Endometrium (tissue), 2 donors: ENCODE results near the gene TTC14.
"Not testable (repeated sequence)": the region's sequence is repeated elsewhere in the genome, so short reads cannot be mapped to it uniquely, and the experiment has no call there.

Experiments
- FAIRE-seq: peaks from 2 replicates; lab custom pipeline; 2012; peaks lifted over from hg19 to GRCh38; lab: Jason Lieb, UNC
- donor health status: control.
- donor health status: control.

The TTC14 gene, protein sequence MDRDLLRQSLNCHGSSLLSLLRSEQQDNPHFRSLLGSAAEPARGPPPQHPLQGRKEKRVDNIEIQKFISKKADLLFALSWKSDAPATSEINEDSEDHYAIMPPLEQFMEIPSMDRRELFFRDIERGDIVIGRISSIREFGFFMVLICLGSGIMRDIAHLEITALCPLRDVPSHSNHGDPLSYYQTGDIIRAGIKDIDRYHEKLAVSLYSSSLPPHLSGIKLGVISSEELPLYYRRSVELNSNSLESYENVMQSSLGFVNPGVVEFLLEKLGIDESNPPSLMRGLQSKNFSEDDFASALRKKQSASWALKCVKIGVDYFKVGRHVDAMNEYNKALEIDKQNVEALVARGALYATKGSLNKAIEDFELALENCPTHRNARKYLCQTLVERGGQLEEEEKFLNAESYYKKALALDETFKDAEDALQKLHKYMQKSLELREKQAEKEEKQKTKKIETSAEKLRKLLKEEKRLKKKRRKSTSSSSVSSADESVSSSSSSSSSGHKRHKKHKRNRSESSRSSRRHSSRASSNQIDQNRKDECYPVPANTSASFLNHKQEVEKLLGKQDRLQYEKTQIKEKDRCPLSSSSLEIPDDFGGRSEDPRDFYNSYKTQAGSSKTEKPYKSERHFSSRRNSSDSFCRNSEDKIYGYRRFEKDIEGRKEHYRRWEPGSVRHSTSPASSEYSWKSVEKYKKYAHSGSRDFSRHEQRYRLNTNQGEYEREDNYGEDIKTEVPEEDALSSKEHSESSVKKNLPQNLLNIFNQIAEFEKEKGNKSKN

GRCh38 chr3:180601688-180602666 is at the start of gene TTC14:
TTC14 (plus strand) TSS chr3:180602163; CDS start chr3:180602262, 99 bp downstream.
- peak; percentile 87 for FAIRE-seq

- no peak for FAIRE-seq
Observed at GRCh38 chr3:180563406-180563805, 38.6 kb upstream of the TTC14 start.

- FAIRE-seq, result no peak
Observed at GRCh38 chr3:180564676-180565075, 37.3 kb upstream of the TTC14 start.

DNA sequence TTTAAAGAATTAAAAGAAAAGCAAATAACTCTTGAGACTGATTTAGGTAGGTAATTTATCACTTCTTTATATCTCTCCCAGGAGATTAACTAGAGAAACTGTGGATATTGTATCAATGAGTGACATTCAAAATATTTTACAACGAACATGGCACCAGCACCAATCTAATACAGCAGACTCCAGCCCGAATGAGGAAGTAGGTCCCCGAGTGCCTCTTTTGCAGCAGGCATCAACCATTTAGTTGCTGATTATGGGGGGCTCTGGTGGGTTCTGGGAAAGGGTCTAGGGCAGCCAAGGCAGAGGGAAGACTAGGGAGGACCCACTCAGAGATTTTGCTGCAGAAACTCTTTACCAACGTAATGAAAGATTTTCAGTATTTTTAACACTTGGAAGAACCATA is 31.7 kb upstream of the TTC14 start:
- FAIRE-seq, result no peak

DNA sequence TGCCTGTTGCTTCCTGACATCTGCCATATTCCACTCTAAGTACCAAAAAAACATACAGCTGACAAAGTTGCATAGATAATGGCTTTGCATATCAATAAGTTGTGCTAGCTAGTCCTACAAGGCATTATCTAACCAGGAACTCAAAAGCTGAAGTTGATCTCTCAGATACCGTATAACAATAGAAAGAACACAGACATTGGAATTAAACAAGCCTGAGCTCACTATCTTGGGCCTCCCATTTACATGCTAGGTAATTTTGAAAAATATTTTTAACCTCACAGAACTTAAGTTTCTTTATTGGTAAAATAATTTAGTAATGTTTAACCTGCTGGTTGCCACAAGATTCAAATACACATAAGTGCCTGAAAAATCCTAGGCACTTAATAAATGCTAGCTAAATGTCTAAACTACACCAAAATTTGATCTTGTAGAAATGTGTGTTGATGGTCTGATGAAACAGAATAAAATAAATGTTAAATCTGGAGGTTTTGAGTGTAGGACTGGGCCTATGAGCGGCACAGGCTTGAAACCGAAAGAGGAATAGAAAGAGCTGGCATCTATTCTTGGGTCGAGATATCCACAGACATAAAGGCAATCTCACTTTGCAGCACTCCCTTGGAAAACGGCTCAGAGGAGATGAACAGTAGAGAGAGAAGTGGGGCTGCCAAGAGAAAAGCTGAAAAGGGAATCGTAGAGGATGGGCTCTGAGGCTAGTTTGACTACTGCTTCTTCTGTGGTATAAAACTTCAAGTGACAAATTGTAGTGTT is 29.9 kb upstream of the TTC14 start:
- FAIRE-seq, result no peak

- no peak for FAIRE-seq
Observed at GRCh38 chr3:180575571-180575970, 26.4 kb upstream of the TTC14 start.

DNA sequence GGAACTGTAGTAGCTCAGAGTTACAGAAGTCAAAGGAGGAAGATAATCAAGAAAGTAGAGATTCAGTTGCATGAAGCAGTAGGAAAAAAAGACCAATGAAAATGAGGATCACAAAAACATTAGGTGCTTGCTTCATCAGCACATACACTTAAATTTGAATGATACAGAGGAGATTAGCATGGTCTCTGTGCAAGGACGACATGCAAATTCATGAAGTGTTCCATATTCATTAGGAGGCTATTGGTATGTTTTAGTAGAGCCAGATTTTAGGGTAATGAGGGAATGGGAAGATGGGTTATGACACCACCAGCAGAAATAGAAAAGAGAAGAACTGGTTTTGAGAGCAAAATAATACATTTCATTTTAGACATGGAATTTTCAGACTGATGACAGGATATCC is 21.0 kb upstream of the TTC14 start:
- no peak for FAIRE-seq

- no peak for FAIRE-seq
Observed at GRCh38 chr3:180590396-180590795, 11.6 kb upstream of the TTC14 start.

DNA sequence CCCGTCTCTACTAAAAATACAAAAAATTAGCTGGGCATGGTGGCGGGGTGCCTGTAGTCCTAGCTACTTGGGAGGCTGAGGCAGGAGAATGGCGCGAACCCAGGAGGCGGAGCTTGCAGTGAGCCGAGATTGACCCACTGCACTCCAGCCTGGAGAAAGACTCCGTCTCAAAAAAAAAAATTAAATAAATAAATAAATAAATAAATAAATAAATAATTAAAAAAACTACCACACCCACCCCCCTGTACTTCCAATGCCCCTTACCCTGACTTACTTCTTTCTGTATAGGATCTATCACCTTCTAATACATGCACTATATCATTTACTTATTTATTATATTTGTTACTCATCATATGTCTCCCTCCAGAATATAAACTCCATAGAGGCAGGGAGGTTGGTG is 8.3 kb upstream of the TTC14 start:
- not testable (repeated sequence) for FAIRE-seq

DNA sequence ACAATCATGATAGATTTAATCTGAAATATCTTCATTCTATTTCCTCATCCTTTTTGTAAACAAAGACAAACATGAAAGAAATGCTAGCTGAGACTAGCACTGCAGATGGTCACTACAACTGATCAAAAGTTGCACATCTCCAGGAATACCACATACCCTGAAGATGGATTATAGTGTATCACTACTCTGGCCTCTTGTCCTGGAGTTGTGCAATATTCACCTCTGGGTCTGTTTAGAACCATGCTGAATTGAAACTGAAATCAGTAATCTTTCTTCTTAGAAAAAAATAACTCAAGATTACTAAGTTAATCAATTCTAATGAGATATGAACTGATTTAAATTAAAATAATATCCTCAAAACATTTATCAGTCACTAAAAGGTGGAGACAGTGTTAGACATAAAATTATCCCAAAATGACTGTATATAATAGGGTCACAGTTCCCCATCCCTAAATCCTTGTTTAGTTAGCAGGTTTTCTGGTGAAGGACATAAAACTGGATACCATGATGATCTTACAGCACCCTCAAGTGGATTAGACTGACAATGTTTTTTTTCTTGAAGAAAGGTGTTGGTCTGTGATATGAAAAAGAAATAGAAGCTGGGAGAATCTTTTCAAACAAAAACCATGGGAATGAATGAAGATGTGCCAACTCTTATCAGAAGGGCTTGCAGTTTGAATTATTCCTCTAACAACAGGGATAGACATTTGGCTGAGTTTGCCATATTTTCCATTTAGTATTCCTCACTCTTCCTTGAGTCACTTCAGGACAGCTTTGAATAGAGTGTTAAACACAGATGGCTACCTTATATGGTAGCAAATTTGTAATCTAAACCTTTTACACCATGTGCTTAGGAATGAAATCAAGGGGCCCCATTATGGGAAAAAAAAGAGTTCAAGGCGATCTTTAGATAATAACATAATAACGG is 7.1 kb upstream of the TTC14 start:
- no peak for FAIRE-seq

DNA sequence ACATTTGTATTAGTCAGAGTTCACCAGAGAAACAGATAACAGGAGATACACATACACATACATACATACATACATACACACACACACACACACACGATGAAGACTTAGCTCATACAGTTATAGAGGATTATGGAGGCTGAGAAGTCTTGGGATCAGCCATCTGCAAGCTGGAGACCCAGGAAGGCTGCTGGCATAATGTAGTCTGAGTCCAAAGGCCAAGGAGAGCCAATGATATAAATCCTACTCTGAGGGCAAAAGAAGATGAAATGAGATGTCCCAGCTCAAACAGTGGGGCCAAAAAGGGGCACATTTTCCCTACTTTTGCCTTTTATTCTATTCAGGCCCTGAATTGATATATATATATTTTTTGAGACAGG is 6.4 kb upstream of the TTC14 start:
- no peak for FAIRE-seq

GRCh38 chr3:180600473-180600872 is 1.5 kb upstream of the TTC14 start:
- FAIRE-seq, result no peak

DNA sequence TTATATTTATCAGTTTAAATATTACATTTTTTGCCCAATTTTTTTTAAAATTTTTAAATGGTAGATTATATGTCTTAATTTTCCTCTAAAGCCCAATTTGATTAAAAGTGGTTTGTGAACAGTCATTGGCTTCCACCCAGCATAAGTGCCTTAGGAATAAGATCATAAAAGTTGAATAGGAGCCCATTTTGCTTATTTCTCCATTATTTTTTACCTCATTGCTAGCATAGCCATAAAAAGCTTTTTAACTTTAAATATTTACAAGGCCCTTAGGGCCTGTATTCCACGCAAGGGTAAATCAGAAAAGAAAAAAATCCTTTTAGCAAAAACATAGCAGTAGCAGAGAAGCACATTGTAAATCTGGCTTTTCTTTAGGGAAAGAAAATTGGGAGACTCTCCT is 9.0 kb downstream of the TTC14 start:
- FAIRE-seq, result no peak

DNA sequence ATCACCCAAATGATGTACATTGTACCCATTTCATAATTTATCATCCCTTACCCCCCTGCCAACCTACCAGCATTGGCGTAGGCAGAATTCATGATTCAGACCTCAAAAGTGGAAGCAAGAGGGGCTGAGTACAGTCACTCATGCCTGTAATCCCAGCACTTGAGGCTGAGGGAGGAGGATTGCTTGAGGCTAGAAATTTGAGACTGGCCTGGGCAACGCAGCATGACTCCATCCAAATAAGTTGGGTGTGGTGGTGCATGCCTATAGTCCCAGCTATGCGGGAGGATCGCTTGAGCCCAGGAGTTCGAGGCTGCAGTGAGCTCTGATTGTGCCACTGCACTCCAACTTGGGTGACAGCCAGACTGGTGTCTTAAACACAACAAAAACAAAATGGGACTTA is 10.4 kb downstream of the TTC14 start:
- FAIRE-seq, result no peak

DNA sequence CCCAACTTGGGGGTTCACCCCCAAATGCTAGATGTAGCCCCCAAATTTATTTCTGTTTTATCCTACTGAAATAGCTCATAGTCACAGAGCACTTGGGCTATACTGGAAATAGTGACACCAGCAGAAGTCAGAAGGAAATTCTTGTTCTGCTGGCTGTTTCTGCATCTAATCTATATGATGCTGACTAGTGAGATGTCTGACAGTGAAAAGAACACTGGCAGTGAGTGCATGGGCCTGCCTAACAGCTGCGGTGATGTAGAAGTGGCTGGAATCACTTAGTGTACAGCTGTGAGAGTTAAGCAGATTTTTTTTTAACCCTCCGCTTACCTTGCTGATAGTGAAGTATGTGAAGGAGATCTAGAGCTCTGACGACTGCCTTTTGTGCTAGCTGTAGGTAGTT is 14.0 kb downstream of the TTC14 start:
- no peak for FAIRE-seq

DNA sequence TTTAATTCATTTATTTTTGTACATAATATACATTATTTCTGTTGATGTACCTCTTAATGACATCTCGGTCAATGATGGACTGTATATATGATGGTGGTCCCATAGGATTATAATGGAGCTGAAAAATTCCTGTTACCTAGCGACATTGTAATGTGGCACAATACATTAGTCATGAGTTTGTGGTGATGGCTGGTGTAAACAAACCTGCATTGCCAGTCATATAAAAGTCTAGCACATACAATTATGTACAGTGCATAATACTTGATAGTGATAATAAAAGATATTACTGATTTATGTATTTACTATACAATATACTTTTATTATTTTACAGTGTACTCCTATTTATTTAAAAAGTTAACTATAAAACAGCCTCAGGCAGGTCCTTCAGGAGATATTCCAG is 15.1 kb downstream of the TTC14 start:
- FAIRE-seq, result no peak

DNA sequence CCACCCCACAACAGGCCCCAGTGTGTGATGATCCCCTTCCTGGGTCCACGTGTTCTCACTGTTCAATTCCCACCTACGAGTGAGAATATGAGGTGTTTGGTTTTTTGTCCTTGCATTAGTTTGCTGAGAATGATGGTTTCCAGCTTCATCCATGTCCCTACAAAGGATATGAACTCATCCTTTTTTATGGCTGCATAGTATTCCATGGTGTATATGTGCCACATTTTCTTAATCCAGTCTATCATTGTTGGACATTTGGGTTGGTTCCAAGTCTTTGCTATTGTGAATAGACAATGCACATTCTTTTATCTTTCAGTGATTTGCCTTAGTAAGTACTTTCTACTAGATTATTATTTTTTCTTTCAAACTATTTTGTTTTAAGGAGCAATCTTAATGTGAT is 16.6 kb downstream of the TTC14 start:
- FAIRE-seq, result not testable (repeated sequence)

DNA sequence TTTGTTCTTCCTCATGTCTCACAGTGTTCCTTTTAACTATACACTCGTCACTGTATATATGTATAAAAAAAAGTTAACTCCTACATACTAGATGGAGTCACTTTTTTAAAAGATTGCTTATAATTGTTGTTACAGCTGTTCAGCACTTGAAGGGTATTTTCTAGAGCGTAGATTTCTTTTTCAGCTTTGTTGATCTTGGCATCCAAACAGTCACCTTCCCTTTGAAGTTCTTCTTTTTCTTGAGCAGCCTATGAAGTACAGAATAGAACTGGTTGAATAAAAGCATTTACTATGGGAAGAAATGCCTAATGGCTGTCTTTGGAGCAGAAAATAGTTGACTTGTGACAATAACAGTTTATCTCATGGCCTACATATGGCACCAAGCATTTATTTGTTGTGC is 17.8 kb downstream of the TTC14 start:
- no peak for FAIRE-seq

- FAIRE-seq, result no peak
Observed at GRCh38 chr3:180624714-180625113, 22.8 kb downstream of the TTC14 start.

DNA sequence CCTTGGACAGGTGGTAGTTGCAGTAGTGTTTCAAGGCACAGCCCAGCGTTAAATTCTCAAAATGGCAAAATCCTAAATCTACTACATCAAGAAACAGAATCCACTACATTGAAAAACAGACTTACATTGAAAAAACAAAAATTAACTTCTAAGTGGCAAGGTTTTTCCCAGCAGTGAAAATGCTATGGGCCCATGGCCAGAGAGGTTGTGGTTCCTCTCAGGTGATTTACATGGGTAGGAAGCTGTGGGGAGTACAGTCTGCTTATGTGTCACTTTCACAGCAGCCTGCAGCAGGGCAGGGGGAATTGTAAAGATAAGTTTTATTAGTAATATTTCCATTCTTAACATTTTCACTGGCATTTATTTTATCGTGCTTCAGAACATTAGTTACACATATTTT is 24.9 kb downstream of the TTC14 start:
- no peak for FAIRE-seq

- no peak for FAIRE-seq
Observed at GRCh38 chr3:180630371-180630770, 28.4 kb downstream of the TTC14 start.
